ENCODE results near the gene LARP7. TPM values are rescaled to one million over a fixed set of nuclear protein-coding genes. Genes with fewer than 3 reads are reported as not detected.

The LARP7 gene
- total RNA-seq, 1 experiment from 2014 or later, result 39.5 TPM

DNA sequence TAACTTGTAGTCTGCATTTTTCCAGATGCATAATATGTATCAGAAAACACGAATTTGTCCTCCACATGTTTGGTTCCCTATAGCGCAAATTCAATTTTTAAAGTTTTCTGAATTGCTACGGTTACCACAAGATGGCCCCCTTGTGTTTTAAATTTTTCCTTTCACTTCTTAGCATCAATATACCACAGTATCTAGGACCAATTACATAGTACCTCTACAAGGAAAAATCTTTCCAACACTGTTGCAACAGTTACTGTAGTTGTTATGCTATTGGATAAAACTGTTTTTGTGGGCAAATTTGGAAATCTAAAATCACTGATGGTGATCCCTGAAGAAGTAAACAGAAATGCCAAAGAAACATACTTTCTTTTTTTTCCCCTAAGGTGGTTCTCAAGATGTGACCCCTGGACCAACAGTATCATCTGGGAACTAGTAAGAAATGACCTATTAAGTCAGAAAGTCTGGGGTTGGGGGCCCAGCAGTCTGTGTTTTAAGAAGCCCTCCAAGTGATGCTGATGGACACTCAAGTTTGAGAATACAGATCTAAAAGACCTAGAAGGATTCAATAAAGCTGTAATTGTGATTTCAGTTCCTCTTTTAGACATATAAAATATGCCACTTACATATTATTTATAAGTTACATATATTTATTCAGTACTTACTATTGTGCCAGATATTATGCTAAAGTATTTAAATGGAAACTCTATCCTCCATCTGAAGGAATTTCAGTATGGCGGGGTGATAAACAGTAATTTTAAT is 3.3 kb upstream of the LARP7 start:
- CTCF ChIA-PET, result interaction anchor here (1.5 to 4.5 kb wide), 3 partner anchors 126 to 132 kb away, joined by 3 to 15 read pairs (median 7); no protein-coding TSS in a partner anchor
- no peak overlapping the region; the same call in 1 of the 2 replicates for H3K4me2 ChIP-seq (ENCODE audit: low read length)

More for the DNA sequence above, 3.3 kb upstream of the LARP7 start:
- intact Hi-C loops (cut with micrococcal nuclease), result loop anchor here (1.0 to 5.0 kb wide), 3 partner anchors 129 to 319 kb away; no protein-coding TSS in a partner anchor
- Histone ChIP-seq H3K9me3 (ENCODE audit: control insufficient read depth in 1 of 2, insufficient read depth in 1 of 2, low read depth in 1 of 2, low read length in 2 of 2) (no peaks in the 10 kb centered on the region), H3K4me1 (ENCODE audit: control insufficient read depth in 1 of 2, insufficient read depth in 2 of 2, low read length in 2 of 2) (peaks cover 3 to 17% of the 10 kb centered on the region in 2 experiments; a peak in 3 of 4 replicates), H3K27ac (ENCODE audit: low read depth, low read length) (no peak overlapping the region), H3K27me3 (ENCODE audit: insufficient read depth, low read length) (no peaks in the 10 kb centered on the region), H4K20me1 (ENCODE audit: insufficient read depth) (no peaks in the 10 kb centered on the region; the same call in 1 of the 2 replicates), H3K9ac (ENCODE audit: low read length) (no peak overlapping the region), H2AFZ (ENCODE audit: low read depth, low read length, poor library complexity, severe bottlenecking) (no peak overlapping the region), H3K9me2 (ENCODE audit: insufficient read depth) (no peaks in the 10 kb centered on the region), H3K4me3 (replicated peaks in 1 of 2; ENCODE audit: low read depth in 1 of 2, low read length in 2 of 2) (no peak overlapping the region), H3K79me2 (ENCODE audit: insufficient read depth, low read length) (peaks cover 52% of the 10 kb centered on the region), H3K36me3 (ENCODE audit: control insufficient read depth in 1 of 2, insufficient read depth in 2 of 2, low read length in 2 of 2) (0 out of 4 replicates have a peak, but pooled peaks cover 0 to 2% of the 10 kb centered on the region in 2 experiments)
- ChIA-PET RAD21 (ENCODE audit: low non-redundant PET in 1 of 2, low total read pairs in 2 of 2, uncharacterized antibody in 2 of 2, unreplicated experiment in 2 of 2) (no interaction called here), POLR2A (no interaction called here)
- DNase-seq (ENCODE audit: low read depth, low spot score) (peak; percentile 10), ATAC-seq (no peak)
- BruUV-seq (replicated peaks), result no TSS peak
- TF ChIP-seq EZH2 (IDR thresholded peaks at IDR 0.05) (no peak), CBX3 (IDR thresholded peaks at IDR 0.05; ENCODE audit: low read depth) (no peak), YY1 (IDR thresholded peaks at IDR 0.05; ENCODE audit: extremely low read depth, insufficient replicate concordance, low read depth, low read length) (no peak), ZNF274 (IDR thresholded peaks at IDR 0.05; ENCODE audit: low read depth, low read length) (no peak), ZFX (IDR thresholded peaks at IDR 0.05) (no peak), CEBPB (IDR thresholded peaks at IDR 0.05; ENCODE audit: low read depth) (no peak), SP1 (IDR thresholded peaks at IDR 0.05; ENCODE audit: low read depth) (no peak), POLR2A (IDR thresholded peaks at IDR 0.05; ENCODE audit: borderline replicate concordance, extremely low read depth, insufficient read depth, insufficient read length) (no peak), EZH2phosphoT487 (IDR thresholded peaks at IDR 0.05; ENCODE audit: borderline replicate concordance) (no peak), JUND (IDR thresholded peaks at IDR 0.05) (no peak), ELF1 (IDR thresholded peaks at IDR 0.05; ENCODE audit: borderline replicate concordance, low read depth) (no peak), RAD21 (IDR thresholded peaks at IDR 0.05; ENCODE audit: low read depth) (peak; percentile 76), SRF (IDR thresholded peaks at IDR 0.05; ENCODE audit: low read depth) (no peak), TCF7L2 (IDR thresholded peaks at IDR 0.05; ENCODE audit: borderline replicate concordance, extremely low read depth, insufficient read depth, insufficient read length) (no peak)
- TF ChIP-seq, protein P1, sequence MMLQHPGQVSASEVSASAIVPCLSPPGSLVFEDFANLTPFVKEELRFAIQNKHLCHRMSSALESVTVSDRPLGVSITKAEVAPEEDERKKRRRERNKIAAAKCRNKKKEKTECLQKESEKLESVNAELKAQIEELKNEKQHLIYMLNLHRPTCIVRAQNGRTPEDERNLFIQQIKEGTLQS (IDR thresholded peaks at IDR 0.05), result no peak
- TF ChIP-seq, protein P2, sequence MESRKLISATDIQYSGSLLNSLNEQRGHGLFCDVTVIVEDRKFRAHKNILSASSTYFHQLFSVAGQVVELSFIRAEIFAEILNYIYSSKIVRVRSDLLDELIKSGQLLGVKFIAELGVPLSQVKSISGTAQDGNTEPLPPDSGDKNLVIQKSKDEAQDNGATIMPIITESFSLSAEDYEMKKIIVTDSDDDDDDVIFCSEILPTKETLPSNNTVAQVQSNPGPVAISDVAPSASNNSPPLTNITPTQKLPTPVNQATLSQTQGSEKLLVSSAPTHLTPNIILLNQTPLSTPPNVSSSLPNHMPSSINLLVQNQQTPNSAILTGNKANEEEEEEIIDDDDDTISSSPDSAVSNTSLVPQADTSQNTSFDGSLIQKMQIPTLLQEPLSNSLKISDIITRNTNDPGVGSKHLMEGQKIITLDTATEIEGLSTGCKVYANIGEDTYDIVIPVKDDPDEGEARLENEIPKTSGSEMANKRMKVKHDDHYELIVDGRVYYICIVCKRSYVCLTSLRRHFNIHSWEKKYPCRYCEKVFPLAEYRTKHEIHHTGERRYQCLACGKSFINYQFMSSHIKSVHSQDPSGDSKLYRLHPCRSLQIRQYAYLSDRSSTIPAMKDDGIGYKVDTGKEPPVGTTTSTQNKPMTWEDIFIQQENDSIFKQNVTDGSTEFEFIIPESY (IDR thresholded peaks at IDR 0.05; ENCODE audit: extremely low read depth, insufficient replicate concordance, low read length), result no peak
- TF ChIP-seq, protein P3, sequence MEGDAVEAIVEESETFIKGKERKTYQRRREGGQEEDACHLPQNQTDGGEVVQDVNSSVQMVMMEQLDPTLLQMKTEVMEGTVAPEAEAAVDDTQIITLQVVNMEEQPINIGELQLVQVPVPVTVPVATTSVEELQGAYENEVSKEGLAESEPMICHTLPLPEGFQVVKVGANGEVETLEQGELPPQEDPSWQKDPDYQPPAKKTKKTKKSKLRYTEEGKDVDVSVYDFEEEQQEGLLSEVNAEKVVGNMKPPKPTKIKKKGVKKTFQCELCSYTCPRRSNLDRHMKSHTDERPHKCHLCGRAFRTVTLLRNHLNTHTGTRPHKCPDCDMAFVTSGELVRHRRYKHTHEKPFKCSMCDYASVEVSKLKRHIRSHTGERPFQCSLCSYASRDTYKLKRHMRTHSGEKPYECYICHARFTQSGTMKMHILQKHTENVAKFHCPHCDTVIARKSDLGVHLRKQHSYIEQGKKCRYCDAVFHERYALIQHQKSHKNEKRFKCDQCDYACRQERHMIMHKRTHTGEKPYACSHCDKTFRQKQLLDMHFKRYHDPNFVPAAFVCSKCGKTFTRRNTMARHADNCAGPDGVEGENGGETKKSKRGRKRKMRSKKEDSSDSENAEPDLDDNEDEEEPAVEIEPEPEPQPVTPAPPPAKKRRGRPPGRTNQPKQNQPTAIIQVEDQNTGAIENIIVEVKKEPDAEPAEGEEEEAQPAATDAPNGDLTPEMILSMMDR (IDR thresholded peaks at IDR 0.05 in 2 of 3, conservative IDR thresholded peaks at IDR 0.05 in 1 of 3; ENCODE audit: borderline replicate concordance in 1 of 3, insufficient read depth in 1 of 3, low read depth in 2 of 3, low read length in 2 of 3), result peak; percentile 15 to 76 (median 59); a peak in 4 of 6 replicates
